Left hindlimb (tissue), 1 donor: ENCODE results near the gene FAM13A.
"Not testable (repeated sequence)": the region's sequence is repeated elsewhere in the genome, so short reads cannot be mapped to it uniquely, and the experiment has no call there.

Experiments
- DNase-seq: peaks from one replicate; pipeline ENCODE4 v3.0.0-alpha.2; 2018

Gene FAM13A

GRCh38 chr4:88955580-88956380, 101.2 kb downstream of the FAM13A start:
- no peak for DNase-seq

GRCh38 chr4:88953400-88953799, 103.6 kb downstream of the FAM13A start:
- no peak for DNase-seq

- no peak for DNase-seq
Measured at GRCh38 chr4:88952081-88952480, 104.9 kb downstream of the FAM13A start.

- no peak for DNase-seq
Measured at GRCh38 chr4:88949605-88950004, 107.4 kb downstream of the FAM13A start.

DNA sequence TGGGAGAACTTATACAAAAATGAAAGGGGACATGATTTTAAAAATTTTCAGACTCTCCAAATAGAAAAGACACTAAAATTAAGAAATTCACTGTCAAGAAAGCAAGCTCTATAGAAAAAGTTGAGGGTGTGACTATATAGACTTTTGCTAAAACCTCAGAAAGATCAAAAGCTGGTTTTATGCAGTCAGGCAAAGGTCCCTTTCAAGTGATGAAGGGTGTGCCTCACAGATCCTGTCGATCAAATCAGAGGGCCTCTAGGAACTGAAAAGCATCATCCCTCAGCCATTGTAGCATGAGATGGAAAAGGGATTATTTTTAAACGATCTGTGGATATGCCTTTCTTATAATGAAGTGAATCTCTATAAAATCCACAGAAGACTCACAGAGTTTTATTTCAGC, 116.5 kb downstream of the FAM13A start:
- DNase-seq, result no peak

GRCh38 chr4:88939697-88940096, 117.3 kb downstream of the FAM13A start:
- no peak for DNase-seq

GRCh38 chr4:88938138-88938537, 118.8 kb downstream of the FAM13A start:
- DNase-seq, result no peak

DNA sequence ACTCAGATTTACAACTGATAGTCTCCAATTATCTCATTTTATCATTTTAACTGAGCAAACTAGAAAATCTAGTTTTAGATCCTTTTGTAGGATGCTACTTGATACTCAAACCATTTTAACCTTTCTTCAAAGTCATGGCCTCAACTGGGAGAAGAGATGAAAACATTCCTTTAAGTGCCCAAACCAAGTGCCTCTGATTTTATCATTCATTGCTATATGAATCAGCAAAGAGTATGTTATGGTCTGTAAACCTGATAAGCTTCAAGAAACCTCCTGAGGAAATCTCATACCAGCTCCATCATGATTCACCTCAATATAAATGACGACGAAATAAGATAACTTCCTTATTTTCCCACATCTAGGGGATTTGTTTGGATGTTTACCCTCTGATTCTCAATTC, 119.9 kb downstream of the FAM13A start:
- DNase-seq, result no peak

- no peak for DNase-seq
Measured at GRCh38 chr4:88933414-88934160, 123.4 kb downstream of the FAM13A start.

GRCh38 chr4:88928852-88929251, 128.1 kb downstream of the FAM13A start:
- DNase-seq, result no peak

DNA sequence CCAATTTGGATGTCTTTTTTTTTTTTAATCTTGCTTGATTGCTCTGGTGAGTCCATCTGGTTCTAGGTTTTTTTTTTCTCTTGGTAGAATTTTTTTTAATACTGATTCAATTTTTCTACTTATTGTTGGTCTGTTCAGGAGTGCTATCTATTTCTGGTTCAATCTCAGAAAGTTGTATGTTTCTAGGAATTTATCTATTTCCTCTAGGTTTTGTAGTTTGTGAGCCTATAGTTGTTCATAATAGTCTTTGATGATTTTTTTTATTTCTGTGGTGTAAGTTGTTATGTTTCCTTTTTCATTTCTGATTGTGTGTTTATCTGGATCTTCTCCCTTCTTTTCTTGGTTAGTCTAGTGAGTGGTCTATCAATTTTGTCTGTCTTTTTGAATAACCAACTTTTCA, 129.6 kb downstream of the FAM13A start:
- no peak for DNase-seq

GRCh38 chr4:88919056-88919455, 137.9 kb downstream of the FAM13A start:
- DNase-seq, result no peak

- DNase-seq, result not testable (repeated sequence)
Measured at GRCh38 chr4:88913181-88913580, 143.8 kb downstream of the FAM13A start.

- no peak for DNase-seq
Measured at GRCh38 chr4:88911246-88912212, 145.5 kb downstream of the FAM13A start.

DNA sequence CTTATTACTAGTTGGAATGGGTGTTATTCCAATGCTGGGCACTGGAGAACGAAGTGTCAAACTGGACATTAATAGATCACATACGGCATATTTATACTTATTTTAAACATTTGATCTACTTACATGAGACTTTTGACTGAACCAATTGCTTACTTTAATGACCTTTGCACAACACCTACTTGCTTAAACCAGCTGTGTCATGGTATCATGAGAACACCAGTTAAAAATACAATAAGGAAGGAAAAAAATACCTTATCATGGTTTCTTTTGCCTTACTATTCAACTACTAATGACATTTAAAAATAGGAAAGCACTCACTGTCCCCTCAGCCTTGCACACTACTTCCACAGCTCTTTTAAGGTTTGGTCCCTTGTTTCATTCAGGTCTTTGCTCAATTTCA, 146.9 kb downstream of the FAM13A start:
- no peak for DNase-seq

DNA sequence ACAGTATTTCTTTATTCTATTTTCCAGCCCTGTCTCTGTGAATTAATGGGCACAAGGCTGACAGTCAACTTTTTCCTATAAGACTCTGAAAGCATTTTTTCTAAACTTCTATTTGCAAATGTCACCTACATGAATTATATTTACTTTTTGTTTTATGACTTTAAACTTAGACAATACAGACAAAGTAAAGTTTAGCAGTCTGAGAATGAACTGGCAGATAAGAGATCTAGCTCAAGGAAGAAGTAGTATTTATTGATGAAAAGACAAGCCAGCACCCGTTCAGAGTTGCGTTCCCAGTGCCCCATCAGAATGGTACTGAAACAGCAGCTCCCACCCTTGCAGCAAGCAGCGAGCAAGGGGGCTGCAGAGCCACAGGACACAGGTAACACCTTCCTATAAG, 148.5 kb downstream of the FAM13A start:
- DNase-seq, result no peak

DNA sequence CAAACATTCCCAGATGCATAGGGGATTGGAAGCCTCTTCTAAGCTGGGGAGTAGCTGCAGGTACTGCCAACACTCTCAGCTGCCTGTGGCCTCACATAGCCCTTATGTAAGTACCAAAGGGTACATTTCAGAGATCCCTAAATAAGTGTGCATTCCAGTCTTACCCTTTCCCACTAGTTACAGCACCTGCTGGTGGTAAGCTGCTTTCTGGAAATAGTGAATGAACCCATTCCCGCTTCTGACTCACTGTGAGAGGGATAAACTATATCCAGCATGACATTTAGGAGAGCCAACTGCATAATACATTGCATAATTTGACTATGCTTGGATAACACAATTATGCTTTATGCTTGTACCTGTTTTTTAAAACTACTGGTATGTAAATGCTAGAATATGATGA, 149.0 kb downstream of the FAM13A start:
- DNase-seq, result no peak

DNA sequence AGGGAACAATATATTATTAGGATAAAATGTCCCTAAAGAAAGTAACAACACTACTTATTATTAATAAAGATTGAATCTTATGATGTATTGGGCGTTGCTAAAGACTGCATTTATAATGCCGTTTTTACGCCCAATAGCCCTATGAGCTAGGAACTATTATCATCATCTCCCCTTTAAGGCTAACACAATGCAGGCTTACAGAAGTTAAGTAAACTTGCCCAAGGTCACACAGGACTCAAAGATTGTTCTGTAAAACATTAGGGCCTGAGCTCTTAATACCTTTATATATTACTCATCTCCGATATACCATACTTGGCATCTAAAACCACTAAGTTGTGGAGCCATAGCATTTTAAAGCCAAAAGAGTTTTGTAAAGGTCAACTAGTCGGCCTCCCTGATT, 149.5 kb downstream of the FAM13A start:
- DNase-seq, result no peak

- DNase-seq, result not testable (repeated sequence)
Measured at GRCh38 chr4:88904240-88904639, 152.7 kb downstream of the FAM13A start.

DNA sequence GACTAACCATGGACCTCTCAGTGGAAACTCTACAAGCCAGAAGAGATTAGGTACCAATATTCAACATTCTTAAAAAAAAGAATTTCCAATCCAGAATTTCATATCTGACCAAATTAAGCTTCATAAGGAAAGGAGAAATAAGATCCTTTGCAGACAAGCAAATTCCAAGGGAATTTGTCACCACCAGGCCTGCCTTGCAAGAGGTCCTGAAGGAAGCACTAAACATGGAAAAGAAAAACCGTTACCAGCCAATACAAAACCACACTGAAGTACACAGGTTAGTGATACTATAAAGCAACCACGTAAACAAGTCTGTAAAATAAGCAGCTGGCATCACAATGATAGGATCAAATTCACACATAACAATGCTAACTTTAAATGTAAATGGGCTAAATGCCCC, 156.6 kb downstream of the FAM13A start:
- no peak for DNase-seq

GRCh38 chr4:88897752-88898151, 159.2 kb downstream of the FAM13A start:
- no peak for DNase-seq

DNA sequence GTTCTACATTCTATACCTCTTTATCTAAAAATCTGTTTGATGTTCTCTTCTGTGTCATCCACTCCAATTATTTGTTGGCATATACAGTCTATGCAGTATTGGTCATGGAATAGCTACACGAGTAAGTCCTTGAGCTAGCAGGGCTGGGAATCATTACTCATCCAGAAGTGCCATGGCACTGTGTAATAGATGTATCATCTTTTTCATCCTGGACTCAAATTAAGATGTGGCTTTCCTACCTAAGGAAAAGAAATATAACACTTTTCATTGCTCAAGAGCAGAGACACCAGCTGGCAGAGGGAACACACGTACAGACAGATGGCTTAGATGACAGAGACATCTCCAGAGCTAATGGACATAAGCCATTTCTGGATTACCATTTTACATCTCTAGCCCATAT, 159.8 kb downstream of the FAM13A start:
- DNase-seq, result no peak

- DNase-seq, result no peak
Measured at GRCh38 chr4:88893961-88894360, 163.0 kb downstream of the FAM13A start.
